DMS153 treated with DMSO at 0.1 percent for 48 hours (cell line): ENCODE results near the gene OR4F17.
"Not testable (repeated sequence)": the region's sequence is repeated elsewhere in the genome, so short reads cannot be mapped to it uniquely, and the experiment has no call there.

Experiments used
- DNase-seq: peaks from one replicate; lab custom pipeline; 2025; ENCODE audit not compliant: unreplicated experiment; lab: John Stamatoyannopoulos, UW

OR4F17 gene, protein sequence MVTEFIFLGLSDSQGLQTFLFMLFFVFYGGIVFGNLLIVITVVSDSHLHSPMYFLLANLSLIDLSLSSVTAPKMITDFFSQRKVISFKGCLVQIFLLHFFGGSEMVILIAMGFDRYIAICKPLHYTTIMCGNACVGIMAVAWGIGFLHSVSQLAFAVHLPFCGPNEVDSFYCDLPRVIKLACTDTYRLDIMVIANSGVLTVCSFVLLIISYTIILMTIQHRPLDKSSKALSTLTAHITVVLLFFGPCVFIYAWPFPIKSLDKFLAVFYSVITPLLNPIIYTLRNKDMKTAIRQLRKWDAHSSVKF

DNA sequence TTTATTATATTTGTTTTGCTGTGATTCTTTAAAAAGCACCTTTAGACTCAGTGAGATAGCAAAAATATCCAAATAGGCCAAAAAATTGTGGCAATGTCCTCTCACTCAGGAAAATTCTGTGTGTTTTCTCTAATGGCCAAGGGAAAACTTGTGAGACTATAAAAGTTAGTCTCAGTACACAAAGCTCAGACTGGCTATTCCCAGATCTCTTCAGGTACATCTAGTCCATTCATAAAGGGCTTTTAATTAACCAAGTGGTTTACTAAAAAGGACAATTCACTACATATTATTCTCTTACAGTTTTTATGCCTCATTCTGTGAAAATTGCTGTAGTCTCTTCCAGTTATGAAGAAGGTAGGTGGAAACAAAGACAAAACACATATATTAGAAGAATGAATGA, at the start of gene OR4F17:
Gene OR4F17 (plus strand): TSS at position 301 of the 400 bp plus-strand sequence. CDS start 3,575 bp downstream, outside the sequence.
- DNase-seq, result not testable (repeated sequence)

DNA sequence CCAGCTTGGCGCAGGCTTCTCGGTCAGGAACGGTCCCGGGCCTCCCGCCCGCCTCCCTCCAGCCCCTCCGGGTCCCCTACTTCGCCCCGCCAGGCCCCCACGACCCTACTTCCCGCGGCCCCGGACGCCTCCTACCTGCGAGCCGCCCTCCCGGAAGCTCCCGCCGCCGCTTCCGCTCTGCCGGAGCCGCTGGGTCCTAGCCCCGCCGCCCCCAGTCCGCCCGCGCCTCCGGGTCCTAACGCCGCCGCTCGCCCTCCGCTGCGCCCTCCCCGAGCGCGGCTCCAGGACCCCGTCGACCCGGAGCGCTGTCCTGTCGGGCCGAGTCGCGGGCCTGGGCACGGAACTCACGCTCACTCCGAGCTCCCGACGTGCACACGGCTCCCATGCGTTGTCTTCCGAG, 36.1 kb upstream of the OR4F17 start:
- not testable (repeated sequence) for DNase-seq

GRCh38 chr19:82864-83263, 24.0 kb upstream of the OR4F17 start:
- not testable (repeated sequence) for DNase-seq

- DNase-seq, result not testable (repeated sequence)
These were observed 23.3 kb upstream of the OR4F17 start for GRCh38 chr19:83626-84025.

GRCh38 chr19:90678-91077, 16.2 kb upstream of the OR4F17 start:
- DNase-seq, result not testable (repeated sequence)

- DNase-seq, result not testable (repeated sequence)
These were observed 12.1 kb upstream of the OR4F17 start for GRCh38 chr19:94794-95193.

DNA sequence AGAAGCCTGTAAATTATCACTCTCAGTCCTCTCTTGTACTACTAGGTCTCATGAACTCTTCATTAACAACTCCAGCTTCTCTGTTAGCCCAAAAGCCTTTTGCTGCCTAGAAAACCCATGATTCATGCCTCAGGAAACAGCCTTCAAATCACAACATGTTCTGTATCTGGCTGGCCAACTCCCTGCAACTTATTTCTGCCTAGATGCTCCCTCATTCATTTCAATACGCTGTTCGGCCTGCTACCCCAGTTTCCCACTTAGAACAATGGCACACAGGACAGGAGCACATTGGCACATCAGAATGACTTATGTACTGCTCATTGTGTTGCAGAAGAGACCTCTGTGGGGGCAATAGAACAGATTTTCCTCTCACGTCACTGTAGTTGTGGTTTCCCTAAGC, 9.3 kb upstream of the OR4F17 start:
- DNase-seq, result not testable (repeated sequence)

DNA sequence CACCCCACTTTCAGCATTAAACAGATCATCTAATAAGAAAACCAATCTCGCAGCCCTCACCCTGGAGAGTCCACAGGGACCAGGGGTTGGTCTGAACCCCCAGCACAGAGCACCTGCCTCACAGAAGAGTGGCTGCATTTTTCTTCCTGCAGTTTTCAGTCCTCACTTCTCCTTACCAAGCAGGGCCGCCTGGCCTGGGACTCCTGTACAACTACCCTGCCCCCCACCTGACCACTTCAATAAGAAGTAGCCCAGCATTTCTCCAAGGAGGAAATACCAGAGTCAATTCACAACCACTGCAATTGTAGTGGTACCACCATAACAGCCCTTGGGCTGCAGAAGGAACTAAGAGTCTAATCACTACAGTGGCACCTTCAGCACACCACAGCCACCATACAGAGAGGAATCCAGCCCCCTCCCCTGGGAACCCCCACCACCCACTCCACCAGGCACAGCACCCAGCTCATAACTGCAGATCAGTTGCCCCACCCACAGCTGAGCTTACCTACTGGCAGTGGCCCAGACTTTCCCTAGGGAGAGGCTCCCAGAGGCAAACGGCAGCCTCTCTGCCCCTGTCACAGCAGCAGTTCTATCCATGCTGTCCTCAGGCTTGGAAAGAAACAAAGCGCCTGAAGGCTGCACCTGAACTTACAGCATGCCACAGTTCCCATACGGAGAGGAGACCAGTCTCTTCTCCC, 13.7 kb downstream of the OR4F17 start:
- not testable (repeated sequence) for DNase-seq
